ENCODE data around the gene KIF13A. TPM values are rescaled to one million over a fixed set of nuclear protein-coding genes. Genes with fewer than 3 reads are reported as not detected.

KIF13A gene
- total RNA-seq, 4 donors from 2014 or later, result 63.8 to 86.3 (median 78.2) TPM

DNA sequence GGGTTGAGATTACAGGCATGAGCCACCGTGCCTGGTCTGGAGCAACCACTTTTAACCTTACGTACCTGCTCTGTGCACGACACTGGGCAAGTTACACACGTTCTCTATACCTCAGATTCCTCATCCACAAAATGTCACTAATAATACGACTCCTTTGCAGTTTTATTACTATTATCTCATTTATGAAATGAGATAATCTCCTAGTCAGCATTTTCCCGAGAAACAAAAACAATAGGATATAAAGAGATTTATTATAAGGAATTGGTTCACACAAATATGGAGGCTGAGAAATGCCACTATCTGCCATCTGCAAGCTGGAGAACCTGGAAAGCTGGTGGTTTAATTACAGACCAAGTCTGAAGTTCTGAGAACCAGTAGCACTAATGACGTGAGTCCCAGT, 12.0 kb upstream of the KIF13A start:
- no peak for DNase-seq (ENCODE audit: extremely low spot score)
- H3K36me3 ChIP-seq, result no peaks in the 10 kb centered on the region
- no peak overlapping the region for H3K4me3 ChIP-seq
- H3K9me3 ChIP-seq, result no peaks in the 10 kb centered on the region
- H3K27ac ChIP-seq (replicated peaks in 1 of 4), result no peak overlapping the region
- 87% methylated on average over 7 of the region's 7 CpGs for WGBS
- no peaks in the 10 kb centered on the region for H3K27me3 ChIP-seq
- intact Hi-C loops (cut with DNase I), result no loop called here
- TF ChIP-seq POLR2A (IDR thresholded peaks at IDR 0.05; ENCODE audit: low read depth) (no peak), POLR2AphosphoS5 (IDR thresholded peaks at IDR 0.05) (no peak), EP300 (IDR thresholded peaks at IDR 0.05) (no peak)
- TF ChIP-seq, protein P1, sequence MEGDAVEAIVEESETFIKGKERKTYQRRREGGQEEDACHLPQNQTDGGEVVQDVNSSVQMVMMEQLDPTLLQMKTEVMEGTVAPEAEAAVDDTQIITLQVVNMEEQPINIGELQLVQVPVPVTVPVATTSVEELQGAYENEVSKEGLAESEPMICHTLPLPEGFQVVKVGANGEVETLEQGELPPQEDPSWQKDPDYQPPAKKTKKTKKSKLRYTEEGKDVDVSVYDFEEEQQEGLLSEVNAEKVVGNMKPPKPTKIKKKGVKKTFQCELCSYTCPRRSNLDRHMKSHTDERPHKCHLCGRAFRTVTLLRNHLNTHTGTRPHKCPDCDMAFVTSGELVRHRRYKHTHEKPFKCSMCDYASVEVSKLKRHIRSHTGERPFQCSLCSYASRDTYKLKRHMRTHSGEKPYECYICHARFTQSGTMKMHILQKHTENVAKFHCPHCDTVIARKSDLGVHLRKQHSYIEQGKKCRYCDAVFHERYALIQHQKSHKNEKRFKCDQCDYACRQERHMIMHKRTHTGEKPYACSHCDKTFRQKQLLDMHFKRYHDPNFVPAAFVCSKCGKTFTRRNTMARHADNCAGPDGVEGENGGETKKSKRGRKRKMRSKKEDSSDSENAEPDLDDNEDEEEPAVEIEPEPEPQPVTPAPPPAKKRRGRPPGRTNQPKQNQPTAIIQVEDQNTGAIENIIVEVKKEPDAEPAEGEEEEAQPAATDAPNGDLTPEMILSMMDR (IDR thresholded peaks at IDR 0.05), result no peak
- H3K4me1 ChIP-seq, result no peaks in the 10 kb centered on the region

DNA sequence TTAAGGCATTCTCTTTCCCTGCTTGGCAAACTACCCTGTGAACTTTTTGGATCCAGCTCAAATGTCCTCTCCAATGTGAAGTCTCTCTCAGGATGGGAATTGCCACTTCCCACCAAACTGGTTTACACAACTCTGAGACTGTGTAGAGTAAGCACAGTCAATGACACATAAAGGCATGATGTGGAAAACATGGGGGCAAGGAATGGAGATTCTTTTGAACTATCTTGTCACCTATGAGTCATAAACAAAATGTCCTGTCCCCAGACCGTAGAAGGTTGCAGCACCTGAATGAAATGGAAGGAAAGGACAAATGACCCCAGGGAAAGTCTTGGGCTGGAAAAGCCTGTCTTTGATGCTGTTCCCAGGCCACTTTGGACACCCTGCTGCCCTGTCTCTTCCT, 11.0 kb upstream of the KIF13A start:
- DNase-seq (ENCODE audit: extremely low spot score), result no peak
- Histone ChIP-seq H3K9me3 (no peaks in the 10 kb centered on the region), H3K4me1 (no peaks in the 10 kb centered on the region), H3K36me3 (no peaks in the 10 kb centered on the region), H3K27ac (replicated peaks in 1 of 4) (no peak overlapping the region), H3K27me3 (no peaks in the 10 kb centered on the region), H3K4me3 (no peak overlapping the region)
- 100% methylated on average over 1 of the region's 1 CpG for WGBS
- TF ChIP-seq EP300 (IDR thresholded peaks at IDR 0.05) (no peak), POLR2A (IDR thresholded peaks at IDR 0.05; ENCODE audit: low read depth) (no peak), POLR2AphosphoS5 (IDR thresholded peaks at IDR 0.05) (no peak)
- TF ChIP-seq, protein P1 (IDR thresholded peaks at IDR 0.05), result no peak
- intact Hi-C loops (cut with DNase I), result no loop called here

DNA sequence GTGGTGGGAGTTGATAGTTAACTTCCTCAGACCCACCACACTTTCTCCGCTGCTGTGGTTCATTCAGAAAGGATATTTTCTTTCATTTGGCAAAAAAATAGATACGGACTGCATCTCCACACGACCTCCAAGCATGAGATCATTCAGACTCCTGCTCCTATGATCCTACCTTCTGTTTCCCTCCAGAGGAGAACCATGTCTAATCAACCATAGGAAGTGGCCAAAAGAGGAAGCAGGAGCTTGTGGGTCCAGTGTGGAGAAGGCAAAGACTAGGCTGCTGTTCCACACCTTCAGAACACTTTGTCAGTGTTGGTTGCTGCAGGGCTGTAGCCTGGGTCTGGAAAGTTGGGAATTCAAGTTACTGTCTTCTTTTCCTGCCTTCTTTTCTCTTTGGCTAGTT, 10.6 kb upstream of the KIF13A start:
- H3K27ac ChIP-seq (replicated peaks in 1 of 4), result no peak overlapping the region
- WGBS, result 80% methylated on average over 3 of the region's 3 CpGs
- TF ChIP-seq, protein P1 (IDR thresholded peaks at IDR 0.05), result no peak
- TF ChIP-seq EP300 (IDR thresholded peaks at IDR 0.05) (no peak), POLR2AphosphoS5 (IDR thresholded peaks at IDR 0.05) (no peak), POLR2A (IDR thresholded peaks at IDR 0.05; ENCODE audit: low read depth) (no peak)
- no peak overlapping the region for H3K4me3 ChIP-seq
- DNase-seq (ENCODE audit: extremely low spot score), result no peak
- intact Hi-C loops (cut with DNase I), result no loop called here
- H3K4me1 ChIP-seq, result no peaks in the 10 kb centered on the region
- no peaks in the 10 kb centered on the region for H3K36me3 ChIP-seq
- H3K9me3 ChIP-seq, result no peaks in the 10 kb centered on the region
- no peaks in the 10 kb centered on the region for H3K27me3 ChIP-seq

DNA sequence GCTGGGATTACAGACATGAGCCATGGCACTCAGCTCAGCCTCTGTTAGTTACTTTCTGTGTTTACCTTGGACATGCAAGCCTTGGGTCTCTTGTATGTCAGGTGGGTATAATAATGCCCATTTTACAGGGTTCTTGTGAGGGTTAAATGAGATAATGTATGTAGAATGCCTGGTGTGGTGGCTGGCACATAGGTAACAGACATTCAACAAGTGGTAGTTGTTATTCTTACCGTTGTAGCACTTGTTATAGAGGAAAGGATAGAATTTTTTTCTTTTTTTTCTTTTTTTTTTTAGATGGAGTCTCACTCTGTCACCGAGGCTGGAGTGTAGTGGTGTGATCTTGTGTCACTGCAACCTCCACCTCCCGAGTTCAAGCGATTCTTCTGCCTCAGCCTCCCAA, 8.0 kb upstream of the KIF13A start:
- 89% methylated on average over 4 of the region's 4 CpGs for WGBS
- intact Hi-C loops (cut with DNase I), result no loop called here
- no peak for TF ChIP-seq POLR2A (IDR thresholded peaks at IDR 0.05; ENCODE audit: low read depth)
- TF ChIP-seq, protein P1 (IDR thresholded peaks at IDR 0.05), result no peak
- TF ChIP-seq EP300 (IDR thresholded peaks at IDR 0.05), result no peak
- no peak for TF ChIP-seq POLR2AphosphoS5 (IDR thresholded peaks at IDR 0.05)
- Histone ChIP-seq H3K36me3 (no peaks in the 10 kb centered on the region), H3K4me1 (no peaks in the 10 kb centered on the region), H3K4me3 (no peak overlapping the region), H3K9me3 (no peaks in the 10 kb centered on the region), H3K27me3 (no peaks in the 10 kb centered on the region), H3K27ac (replicated peaks in 1 of 4) (no peak overlapping the region)
- DNase-seq (ENCODE audit: extremely low spot score), result no peak

DNA sequence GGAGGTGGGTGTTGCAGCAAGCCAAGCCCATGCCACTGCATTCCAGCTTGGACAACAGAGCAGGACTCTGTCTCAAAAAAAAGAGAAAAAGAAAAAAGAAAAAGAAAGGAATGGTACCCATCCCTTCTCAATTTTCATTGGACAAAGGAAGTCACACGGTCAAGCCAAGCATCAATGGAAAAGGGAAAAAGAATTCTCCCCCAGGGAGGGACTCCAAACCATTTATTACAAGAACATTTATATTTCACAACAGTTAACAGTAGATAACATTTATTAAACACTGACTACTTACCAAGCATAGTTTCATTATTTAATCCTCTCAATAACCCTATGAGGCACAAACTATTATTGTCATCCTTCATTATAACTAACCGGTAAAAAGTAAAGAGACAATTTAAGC, 6.6 kb upstream of the KIF13A start:
- intact Hi-C loops (cut with DNase I), result no loop called here
- H3K4me3 ChIP-seq, result no peak overlapping the region
- no peaks in the 10 kb centered on the region for H3K36me3 ChIP-seq
- H3K4me1 ChIP-seq, result peaks cover 0 to 4% (median 2%) of the 10 kb centered on the region in 4 donors
- no peak for DNase-seq (ENCODE audit: extremely low spot score)
- no peak for TF ChIP-seq POLR2AphosphoS5 (IDR thresholded peaks at IDR 0.05)
- TF ChIP-seq POLR2A (IDR thresholded peaks at IDR 0.05; ENCODE audit: low read depth), result no peak
- no peak for TF ChIP-seq EP300 (IDR thresholded peaks at IDR 0.05)
- TF ChIP-seq, protein P1 (IDR thresholded peaks at IDR 0.05), result no peak
- H3K27me3 ChIP-seq, result no peaks in the 10 kb centered on the region
- H3K9me3 ChIP-seq, result no peaks in the 10 kb centered on the region
- no peak overlapping the region for H3K27ac ChIP-seq (replicated peaks in 1 of 4)
- WGBS, result 79% methylated on average over 2 of the region's 2 CpGs
